ENCODE measurements around the gene CXCL16. TPM values are rescaled to one million over a fixed set of nuclear protein-coding genes. Genes with fewer than 3 reads are reported as not detected.
A peak's percentile ranks its signal among the peaks of the same experiment; 100 is the strongest.

The CXCL16 gene
- total and polyA plus RNA-seq, 12 donors, result 2.4 to 50.1 (median 36.2) TPM

- TF ChIP-seq CTCF (IDR thresholded peaks at IDR 0.05) (peak in 1 of 6 experiments; percentile 30), POLR2A (IDR thresholded peaks at IDR 0.05) (no peak)
- Histone ChIP-seq H3K36me3 (replicated peaks in 1 of 2) (no peaks in the 10 kb centered on the region), H3K9me3 (replicated peaks in 1 of 3) (no peaks in the 10 kb centered on the region), H3K27me3 (peaks cover 29% of the 10 kb centered on the region), H3K4me1 (replicated peaks in 1 of 2) (peaks cover 0 to 25% of the 10 kb centered on the region in 2 donors), H3K4me3 (no peak overlapping the region), H3K27ac (no peak overlapping the region)
- 26 to 37% (median 31%) methylated on average over 10 to 28 of the region's 28 CpGs for WGBS, 4 donors
- intact Hi-C loops (cut with DNase I), result loop anchor here in 1 of 2 donors (10.0 kb wide), 1 partner anchor 48 kb away; the partner anchor contains the start of genes CXCL16, MED11 and ZMYND15
- DNase-seq, result no peak
Measured at GRCh38 chr17:4782652-4783051, 42.9 kb upstream of the CXCL16 start.

GRCh38 chr17:4780325-4780955 is 40.7 kb upstream of the CXCL16 start:
- WGBS, 4 donors, result 70 to 81% (median 80%) methylated on average over 11 of the region's 11 CpGs
- TF ChIP-seq POLR2A (IDR thresholded peaks at IDR 0.05), result no peak
- TF ChIP-seq CTCF (IDR thresholded peaks at IDR 0.05), result no peak
- Histone ChIP-seq H3K36me3 (replicated peaks in 1 of 2) (no peaks in the 10 kb centered on the region), H3K9me3 (replicated peaks in 1 of 3) (no peaks in the 10 kb centered on the region), H3K4me3 (no peak overlapping the region), H3K4me1 (replicated peaks in 1 of 2) (peaks cover 0 to 3% of the 10 kb centered on the region in 2 donors), H3K27ac (no peak overlapping the region), H3K27me3 (peaks cover 26% of the 10 kb centered on the region)
- intact Hi-C loops (cut with DNase I), result loop anchor here in 1 of 2 donors (10.0 kb wide), 1 partner anchor 46 kb away; the partner anchor contains the start of genes CXCL16, MED11 and ZMYND15
- DNase-seq, result no peak

GRCh38 chr17:4777969-4778760 is 38.4 kb upstream of the CXCL16 start:
- no peaks in the 10 kb centered on the region for H3K36me3 ChIP-seq (replicated peaks in 1 of 2)
- intact Hi-C loops (cut with DNase I), result no loop called here
- WGBS, 4 donors, result 70 to 82% (median 75%) methylated on average over 9 of the region's 9 CpGs
- H3K9me3 ChIP-seq (replicated peaks in 1 of 3), result no peaks in the 10 kb centered on the region
- no peak for DNase-seq
- TF ChIP-seq POLR2A (IDR thresholded peaks at IDR 0.05) (no peak), CTCF (IDR thresholded peaks at IDR 0.05) (no peak)
- no peaks in the 10 kb centered on the region for H3K4me1 ChIP-seq (replicated peaks in 1 of 2)
- H3K27me3 ChIP-seq, result peaks cover 17% of the 10 kb centered on the region
- H3K27ac ChIP-seq, result no peak overlapping the region
- no peak overlapping the region for H3K4me3 ChIP-seq

- intact Hi-C loops (cut with DNase I), result no loop called here
- 61 to 79% (median 68%) methylated on average over 9 to 10 of the region's 10 CpGs for WGBS, 4 donors
- no peaks in the 10 kb centered on the region for H3K9me3 ChIP-seq (replicated peaks in 1 of 3)
- H3K27me3 ChIP-seq, result no peaks in the 10 kb centered on the region
- DNase-seq, result no peak
- H3K4me3 ChIP-seq, result no peak overlapping the region
- H3K27ac ChIP-seq, result no peak overlapping the region
- H3K4me1 ChIP-seq (replicated peaks in 1 of 2), result no peaks in the 10 kb centered on the region
- no peaks in the 10 kb centered on the region for H3K36me3 ChIP-seq (replicated peaks in 1 of 2)
- TF ChIP-seq CTCF (IDR thresholded peaks at IDR 0.05), result no peak
- TF ChIP-seq POLR2A (IDR thresholded peaks at IDR 0.05), result no peak
Measured at GRCh38 chr17:4772235-4772613, 32.5 kb upstream of the CXCL16 start.
